Keratinocyte (primary cell): Measurements from ENCODE around the gene STX18.

Experiments used
- EZH2 ChIP-seq: IDR thresholded peaks from one replicate; pipeline ENCODE4 v1.6.1; 2012; ENCODE audit warnings: inconsistent platforms, mild to moderate bottlenecking, low read length, moderate library complexity
- TF ChIP-seq, protein P1 (sequence below), 3 experiments: IDR thresholded peaks in 1 of 3; conservative IDR thresholded peaks in 1 of 3; optimal IDR thresholded peaks in 1 of 3; 2 replicates in 2 of 3; 3 replicates in 1 of 3; pipeline versions ENCODE3 to v1.5.1; 2011; ENCODE audit warnings: low read length in 3 of 3, mild to moderate bottlenecking in 3 of 3, moderate library complexity in 2 of 3, control low read depth in 1 of 3, inconsistent platforms in 1 of 3; ENCODE audit not compliant: insufficient read depth in 2 of 3; ENCODE audit errors: extremely low read depth in 1 of 3

DNA sequence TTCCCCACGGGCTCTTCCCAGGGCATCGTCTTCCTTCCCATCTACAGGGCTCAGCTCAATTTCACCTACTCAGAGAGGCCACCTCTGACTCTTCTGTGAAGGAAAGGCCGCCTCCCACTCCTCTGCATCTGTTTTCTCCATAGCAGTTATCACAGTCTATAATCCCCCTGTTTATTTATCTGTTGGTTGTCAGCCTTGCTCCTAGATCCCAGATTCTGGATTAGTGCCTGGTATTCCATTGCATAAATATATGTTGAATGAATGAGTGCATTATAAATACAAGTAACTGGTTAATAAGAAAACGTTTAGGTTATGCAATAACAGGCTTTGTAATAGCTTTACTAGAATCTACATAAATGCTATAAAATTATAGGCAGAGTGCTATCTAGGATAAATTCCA lies 102.1 kb downstream of the STX18 start:
- TF ChIP-seq, protein P1, sequence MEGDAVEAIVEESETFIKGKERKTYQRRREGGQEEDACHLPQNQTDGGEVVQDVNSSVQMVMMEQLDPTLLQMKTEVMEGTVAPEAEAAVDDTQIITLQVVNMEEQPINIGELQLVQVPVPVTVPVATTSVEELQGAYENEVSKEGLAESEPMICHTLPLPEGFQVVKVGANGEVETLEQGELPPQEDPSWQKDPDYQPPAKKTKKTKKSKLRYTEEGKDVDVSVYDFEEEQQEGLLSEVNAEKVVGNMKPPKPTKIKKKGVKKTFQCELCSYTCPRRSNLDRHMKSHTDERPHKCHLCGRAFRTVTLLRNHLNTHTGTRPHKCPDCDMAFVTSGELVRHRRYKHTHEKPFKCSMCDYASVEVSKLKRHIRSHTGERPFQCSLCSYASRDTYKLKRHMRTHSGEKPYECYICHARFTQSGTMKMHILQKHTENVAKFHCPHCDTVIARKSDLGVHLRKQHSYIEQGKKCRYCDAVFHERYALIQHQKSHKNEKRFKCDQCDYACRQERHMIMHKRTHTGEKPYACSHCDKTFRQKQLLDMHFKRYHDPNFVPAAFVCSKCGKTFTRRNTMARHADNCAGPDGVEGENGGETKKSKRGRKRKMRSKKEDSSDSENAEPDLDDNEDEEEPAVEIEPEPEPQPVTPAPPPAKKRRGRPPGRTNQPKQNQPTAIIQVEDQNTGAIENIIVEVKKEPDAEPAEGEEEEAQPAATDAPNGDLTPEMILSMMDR (optimal IDR thresholded peaks at IDR 0.05 in 1 of 3, IDR thresholded peaks at IDR 0.05 in 1 of 3, conservative IDR thresholded peaks at IDR 0.05 in 1 of 3; ENCODE audit: extremely low read depth in 1 of 3, insufficient read depth in 2 of 3, low read length in 3 of 3), result no peak
- TF ChIP-seq EZH2, result no peak
